Vagina (tissue), 2 donors: ENCODE data around the gene GABRQ. TPM values are rescaled to one million over a fixed set of nuclear protein-coding genes. Genes with fewer than 3 reads are reported as not detected.

Experiments used
- DNase-seq, 2 donors: peaks; one replicate each; pipeline ENCODE4 v3.0.0-alpha.2; 2017; ENCODE audit errors: extremely low spot score in 2 of 2
- H3K27ac ChIP-seq: fragments of 200-600 bp; sonication (generic); one replicate; pipeline ENCODE4 v1.5.1; 2019
- H3K27me3 ChIP-seq: fragments of 200-600 bp; sonication (generic); one replicate; pipeline ENCODE4 v1.5.1; 2019
- H3K36me3 ChIP-seq, 2 donors: fragments of 200-600 bp; sonication (generic); one replicate each; pipeline ENCODE4 v1.5.1; 2017 to 2019
- H3K4me1 ChIP-seq: fragments of 200-600 bp; sonication (generic); one replicate; pipeline ENCODE4 v1.5.1; 2019
- H3K4me3 ChIP-seq, 2 donors: fragments of 200-600 bp; sonication (generic); 1 replicate in 1 of 2; 2 replicates in 1 of 2; pipeline ENCODE4 v1.5.1; 2016 to 2019
- H3K9me3 ChIP-seq: fragments of 200-600 bp; sonication (generic); one replicate; pipeline ENCODE4 v1.5.1; 2019
- POLR2A ChIP-seq, 2 donors: fragments of 450-650 bp; IDR thresholded peaks; one replicate each; pipeline ENCODE4 v1.6.1; 2017; ENCODE audit warnings: antibody characterized with exemption in 2 of 2, mild to moderate bottlenecking in 2 of 2, moderate library complexity in 2 of 2
- POLR2AphosphoS5 ChIP-seq, 2 donors: sonication (generic); formaldehyde crosslinking; IDR thresholded peaks; one replicate each; pipeline ENCODE4 v1.9.0; 2017; ENCODE audit warnings: antibody characterized with exemption in 2 of 2, mild to moderate bottlenecking in 2 of 2, low read depth in 1 of 2; ENCODE audit not compliant: insufficient read depth in 1 of 2
- intact Hi-C: fragments of 100-400 bp; cut with DNase I; formaldehyde crosslinking; loops from one replicate; pipeline ENCODE4 v1.15.1; 2023
- total RNA-seq: library from RNA; depleted of rRNA; stranded (reverse); fragments of >200 nt; gene quantifications from one replicate; pipeline ENCODE4 v1.2.3, GENCODE V29; 2016
- TF ChIP-seq, protein P1 (sequence below), 3 experiments: fragments of 450-650 bp in 2 of 3; fragments of 200-600 bp in 1 of 3; sonication (generic) in 1 of 3; IDR thresholded peaks; one replicate each; pipeline ENCODE4 v1.5.1; 2017 to 2019; ENCODE audit warnings: antibody characterized with exemption in 3 of 3, mild to moderate bottlenecking in 2 of 3, moderate library complexity in 2 of 3

Gene GABRQ
- total RNA-seq, 1 donor from 2014 or later, result 1.2 TPM

- peak; percentile 85 to 86 for DNase-seq
- Histone ChIP-seq H3K9me3 (no peaks in the 10 kb centered on the region), H3K27ac (no peak overlapping the region), H3K27me3 (no peaks in the 10 kb centered on the region), H3K4me3 (no peak overlapping the region), H3K4me1 (peaks cover 4% of the 10 kb centered on the region), H3K36me3 (no peaks in the 10 kb centered on the region)
- TF ChIP-seq POLR2A (IDR thresholded peaks at IDR 0.05) (no peak), POLR2AphosphoS5 (IDR thresholded peaks at IDR 0.05; ENCODE audit: insufficient read depth in 1 of 2, low read depth in 1 of 2) (no peak)
- TF ChIP-seq, protein P1, sequence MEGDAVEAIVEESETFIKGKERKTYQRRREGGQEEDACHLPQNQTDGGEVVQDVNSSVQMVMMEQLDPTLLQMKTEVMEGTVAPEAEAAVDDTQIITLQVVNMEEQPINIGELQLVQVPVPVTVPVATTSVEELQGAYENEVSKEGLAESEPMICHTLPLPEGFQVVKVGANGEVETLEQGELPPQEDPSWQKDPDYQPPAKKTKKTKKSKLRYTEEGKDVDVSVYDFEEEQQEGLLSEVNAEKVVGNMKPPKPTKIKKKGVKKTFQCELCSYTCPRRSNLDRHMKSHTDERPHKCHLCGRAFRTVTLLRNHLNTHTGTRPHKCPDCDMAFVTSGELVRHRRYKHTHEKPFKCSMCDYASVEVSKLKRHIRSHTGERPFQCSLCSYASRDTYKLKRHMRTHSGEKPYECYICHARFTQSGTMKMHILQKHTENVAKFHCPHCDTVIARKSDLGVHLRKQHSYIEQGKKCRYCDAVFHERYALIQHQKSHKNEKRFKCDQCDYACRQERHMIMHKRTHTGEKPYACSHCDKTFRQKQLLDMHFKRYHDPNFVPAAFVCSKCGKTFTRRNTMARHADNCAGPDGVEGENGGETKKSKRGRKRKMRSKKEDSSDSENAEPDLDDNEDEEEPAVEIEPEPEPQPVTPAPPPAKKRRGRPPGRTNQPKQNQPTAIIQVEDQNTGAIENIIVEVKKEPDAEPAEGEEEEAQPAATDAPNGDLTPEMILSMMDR (IDR thresholded peaks at IDR 0.05), result no peak
- intact Hi-C loops, result no loop called here
Measured at GRCh38 chrX:152640034-152640818, 2.5 kb downstream of the GABRQ start.

DNA sequence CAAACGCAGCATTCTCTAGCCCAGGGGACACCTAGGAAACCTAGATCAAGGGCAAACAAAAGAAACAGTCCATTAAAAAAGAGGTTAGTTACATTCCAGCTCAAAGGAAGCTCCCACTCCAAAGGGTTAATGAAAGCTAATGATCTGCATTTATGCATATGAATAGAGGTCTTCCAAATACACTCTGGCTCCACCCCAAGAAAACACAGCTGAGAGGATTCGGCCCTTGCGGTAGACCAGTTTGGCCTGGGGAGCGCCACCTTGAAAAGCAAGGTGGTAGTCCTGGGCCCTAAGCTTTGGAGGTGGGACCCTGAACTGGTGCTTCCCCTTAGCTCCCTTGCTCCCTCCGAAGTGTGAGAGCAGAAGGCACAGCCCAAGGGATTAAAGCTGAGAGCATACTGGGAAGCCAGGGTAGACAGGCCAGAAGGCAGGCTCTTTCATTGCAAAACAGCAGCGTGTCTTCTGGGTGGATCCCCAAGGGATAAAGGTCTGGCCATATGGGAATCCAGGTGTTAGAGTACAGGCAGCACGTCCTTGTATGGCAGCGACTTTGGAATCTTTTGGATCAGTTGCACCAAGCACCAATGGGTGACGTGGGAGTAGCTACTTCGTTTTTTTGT, 3.7 kb downstream of the GABRQ start:
- no peak overlapping the region for H3K27ac ChIP-seq
- no peak overlapping the region for H3K4me3 ChIP-seq
- H3K27me3 ChIP-seq, result no peaks in the 10 kb centered on the region
- intact Hi-C loops, result no loop called here
- no peaks in the 10 kb centered on the region for H3K9me3 ChIP-seq
- peak; percentile 80 to 84 for DNase-seq
- TF ChIP-seq POLR2A (IDR thresholded peaks at IDR 0.05) (no peak), POLR2AphosphoS5 (IDR thresholded peaks at IDR 0.05; ENCODE audit: insufficient read depth in 1 of 2, low read depth in 1 of 2) (no peak)
- TF ChIP-seq, protein P1 (IDR thresholded peaks at IDR 0.05), result no peak
- H3K4me1 ChIP-seq, result peaks cover 4% of the 10 kb centered on the region
- no peaks in the 10 kb centered on the region for H3K36me3 ChIP-seq

DNA sequence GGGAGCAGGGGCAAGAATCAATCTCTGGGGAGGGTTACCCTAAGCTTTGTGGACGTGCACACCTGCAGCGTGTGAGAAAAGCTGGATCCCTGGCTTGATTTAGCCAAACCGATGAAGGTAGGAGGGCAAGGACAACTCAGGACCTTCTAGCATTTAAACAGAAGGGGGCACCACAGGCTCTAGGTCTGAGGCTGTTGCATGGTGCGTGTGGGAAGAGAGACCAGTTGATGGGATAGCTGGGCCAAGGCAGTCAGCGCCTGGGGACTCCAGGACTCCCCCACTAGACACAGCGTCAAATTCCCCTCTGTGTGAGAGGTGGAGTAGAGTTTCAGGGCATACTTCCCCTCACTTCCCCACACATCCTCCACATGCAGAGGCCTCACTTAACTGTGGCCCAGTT, 4.3 kb downstream of the GABRQ start:
- Histone ChIP-seq H3K4me1 (peaks cover 4% of the 10 kb centered on the region), H3K9me3 (no peaks in the 10 kb centered on the region), H3K27ac (no peak overlapping the region), H3K4me3 (no peak overlapping the region), H3K36me3 (no peaks in the 10 kb centered on the region), H3K27me3 (no peaks in the 10 kb centered on the region)
- peak; percentile 70 to 81 for DNase-seq
- TF ChIP-seq POLR2A (IDR thresholded peaks at IDR 0.05), result no peak
- no peak for TF ChIP-seq POLR2AphosphoS5 (IDR thresholded peaks at IDR 0.05; ENCODE audit: insufficient read depth in 1 of 2, low read depth in 1 of 2)
- TF ChIP-seq, protein P1 (IDR thresholded peaks at IDR 0.05), result no peak
- intact Hi-C loops, result no loop called here

DNA sequence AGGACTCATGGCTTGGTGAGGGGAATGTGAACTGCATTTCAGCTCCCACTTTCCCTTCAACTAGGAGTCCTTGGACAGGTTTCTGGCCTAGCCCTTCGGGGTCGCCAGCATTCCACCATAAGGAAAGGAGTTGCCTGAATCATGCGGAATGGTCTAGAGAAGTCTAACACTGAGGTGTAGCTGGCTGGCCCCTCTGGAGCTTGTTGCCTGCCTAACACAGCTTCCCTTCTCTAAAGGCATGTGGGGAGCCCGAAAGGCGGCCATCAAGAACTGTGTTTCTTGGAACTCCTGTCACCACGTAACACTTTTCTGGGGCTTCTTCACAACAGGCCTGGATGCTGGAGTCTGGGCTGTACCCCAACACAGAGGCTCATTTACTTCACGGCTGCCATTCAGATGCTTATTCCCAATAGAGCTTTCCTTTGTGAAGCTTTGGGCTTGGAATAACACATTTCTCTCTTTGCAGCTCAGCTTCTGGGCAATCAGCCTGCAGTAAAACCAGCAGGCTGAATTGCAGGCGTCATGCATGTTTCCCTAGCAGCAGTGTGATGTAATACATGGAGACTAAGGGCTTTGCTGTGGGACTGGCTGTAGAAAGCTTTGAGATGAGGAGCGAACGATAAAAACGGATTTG, 5.4 kb downstream of the GABRQ start:
- peak; percentile 52 to 67 for DNase-seq
- TF ChIP-seq, protein P1 (IDR thresholded peaks at IDR 0.05), result no peak
- TF ChIP-seq POLR2AphosphoS5 (IDR thresholded peaks at IDR 0.05; ENCODE audit: insufficient read depth in 1 of 2, low read depth in 1 of 2) (no peak), POLR2A (IDR thresholded peaks at IDR 0.05) (no peak)
- no peak overlapping the region for H3K4me3 ChIP-seq
- H3K36me3 ChIP-seq, result no peaks in the 10 kb centered on the region
- H3K9me3 ChIP-seq, result no peaks in the 10 kb centered on the region
- H3K4me1 ChIP-seq, result peaks cover 3% of the 10 kb centered on the region
- intact Hi-C loops, result no loop called here
- H3K27me3 ChIP-seq, result no peaks in the 10 kb centered on the region
- H3K27ac ChIP-seq, result no peak overlapping the region
